Gastrocnemius medialis (tissue), 4 donors: ENCODE data around the gene CLMN. TPM values are rescaled to one million over a fixed set of nuclear protein-coding genes. Genes with fewer than 3 reads are reported as not detected.

ENCODE experiments used
- ATAC-seq, 2 donors: fragments of 150-250 bp; one replicate each; pipeline ENCODE4 v1.9.1; 2016
- DNase-seq, 2 donors: peaks; one replicate each; pipeline ENCODE4 v3.0.0-alpha.2; 2019
- H3K27ac ChIP-seq, 4 donors: fragments of 200-600 bp; sonication (generic); 1 replicate in 1 of 4; 2 replicates in 3 of 4; pipeline ENCODE4 v1.5.1; 2016 to 2018; ENCODE audit warnings: mild to moderate bottlenecking in 2 of 4, moderate library complexity in 1 of 4
- H3K27me3 ChIP-seq, 3 donors: fragments of 200-600 bp; sonication (generic) in 2 of 3; 1 replicate in 1 of 3; 2 replicates in 2 of 3; pipeline versions ENCODE4 v1.5.1 to v1.6.0; 2016 to 2019; ENCODE audit warnings: mild to moderate bottlenecking in 1 of 3, moderate library complexity in 1 of 3
- H3K36me3 ChIP-seq, 2 donors: fragments of 200-600 bp; sonication (generic) in 1 of 2; one replicate each; pipeline ENCODE4 v1.5.1; 2017 to 2018
- H3K4me1 ChIP-seq, 2 donors: fragments of 200-600 bp; sonication (generic) in 1 of 2; one replicate each; pipeline ENCODE4 v1.5.1; 2016 to 2017; ENCODE audit warnings: mild to moderate bottlenecking in 2 of 2
- H3K4me3 ChIP-seq, 4 donors: fragments of 200-600 bp; sonication (generic) in 3 of 4; 1 replicate in 1 of 4; 2 replicates in 3 of 4; pipeline ENCODE4 v1.5.1; 2016 to 2019; ENCODE audit warnings: mild to moderate bottlenecking in 2 of 4
- H3K9me3 ChIP-seq, 3 donors: fragments of 200-600 bp; sonication (generic) in 2 of 3; 1 replicate in 1 of 3; 2 replicates in 2 of 3; pipeline ENCODE4 v1.5.1; 2016 to 2019
- POLR2A ChIP-seq, 2 donors: fragments of 450-650 bp; IDR thresholded peaks; one replicate each; pipeline ENCODE4 v1.6.1; 2017; ENCODE audit warnings: antibody characterized with exemption in 2 of 2, mild to moderate bottlenecking in 2 of 2, moderate library complexity in 2 of 2
- in situ Hi-C, 4 donors: fragments of 200-750 bp; cut with MboI; loops; one replicate each; pipeline versions ENCODE4 v1.15.0 to v1.8.0; 2017; ENCODE audit warnings: low sequenced_read_pairs in 4 of 4
- intact Hi-C: fragments of 100-400 bp; cut with DNase I; formaldehyde crosslinking; loops from one replicate; pipeline ENCODE4 v1.15.1; 2023; ENCODE audit warnings: low total_unique reads
- total RNA-seq, 4 donors: library from RNA; depleted of rRNA; stranded (reverse); fragments of >200 nt; gene quantifications; one replicate each; pipeline versions ENCODE4 v1.1.0 to v1.2.3, GENCODE V29; 2016
- TF ChIP-seq, protein P1 (sequence below), 5 experiments: fragments of 450-650 bp in 3 of 5; fragments of 200-600 bp in 2 of 5; sonication (generic) in 2 of 5; IDR thresholded peaks in 4 of 5; conservative IDR thresholded peaks in 1 of 5; 1 replicate in 4 of 5; 2 replicates in 1 of 5; pipeline ENCODE4 v1.5.1; 2016 to 2019; ENCODE audit warnings: antibody characterized with exemption in 5 of 5, mild to moderate bottlenecking in 3 of 5, moderate library complexity in 3 of 5

The CLMN gene
- total RNA-seq, 4 donors from 2014 or later = 3.8 to 8.8 (median 5.8) TPM

DNA sequence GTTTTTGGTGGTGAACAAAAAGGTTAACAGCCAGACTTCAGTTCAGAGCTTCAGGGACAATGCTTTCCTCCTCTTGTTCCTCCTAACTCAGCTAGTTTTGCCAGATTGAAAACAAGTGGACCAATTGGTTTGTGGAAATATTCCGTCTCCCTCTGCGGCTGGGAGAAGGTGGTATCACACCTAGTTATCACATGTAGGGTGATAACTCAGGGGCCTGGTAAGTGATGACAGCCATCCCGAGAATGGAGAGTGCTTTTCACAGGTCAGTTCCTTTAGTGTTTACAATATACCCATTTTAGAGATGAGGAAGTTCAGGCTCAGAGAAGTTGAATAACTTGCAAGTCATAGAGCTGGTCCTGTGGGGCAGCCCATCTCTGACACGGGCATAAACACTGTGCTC, 101.7 kb downstream of the CLMN start:
- in situ Hi-C loops = no loop called here
- Histone ChIP-seq H3K4me3 (no peak overlapping the region), H3K27ac (peak overlapping the region in 1 of 4 donors; percentile 31), H3K4me1 (no peaks in the 10 kb centered on the region), H3K36me3 (no peaks in the 10 kb centered on the region), H3K9me3 (no peaks in the 10 kb centered on the region), H3K27me3 (no peaks in the 10 kb centered on the region)
- TF ChIP-seq, protein P1, sequence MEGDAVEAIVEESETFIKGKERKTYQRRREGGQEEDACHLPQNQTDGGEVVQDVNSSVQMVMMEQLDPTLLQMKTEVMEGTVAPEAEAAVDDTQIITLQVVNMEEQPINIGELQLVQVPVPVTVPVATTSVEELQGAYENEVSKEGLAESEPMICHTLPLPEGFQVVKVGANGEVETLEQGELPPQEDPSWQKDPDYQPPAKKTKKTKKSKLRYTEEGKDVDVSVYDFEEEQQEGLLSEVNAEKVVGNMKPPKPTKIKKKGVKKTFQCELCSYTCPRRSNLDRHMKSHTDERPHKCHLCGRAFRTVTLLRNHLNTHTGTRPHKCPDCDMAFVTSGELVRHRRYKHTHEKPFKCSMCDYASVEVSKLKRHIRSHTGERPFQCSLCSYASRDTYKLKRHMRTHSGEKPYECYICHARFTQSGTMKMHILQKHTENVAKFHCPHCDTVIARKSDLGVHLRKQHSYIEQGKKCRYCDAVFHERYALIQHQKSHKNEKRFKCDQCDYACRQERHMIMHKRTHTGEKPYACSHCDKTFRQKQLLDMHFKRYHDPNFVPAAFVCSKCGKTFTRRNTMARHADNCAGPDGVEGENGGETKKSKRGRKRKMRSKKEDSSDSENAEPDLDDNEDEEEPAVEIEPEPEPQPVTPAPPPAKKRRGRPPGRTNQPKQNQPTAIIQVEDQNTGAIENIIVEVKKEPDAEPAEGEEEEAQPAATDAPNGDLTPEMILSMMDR (IDR thresholded peaks at IDR 0.05 in 4 of 5, conservative IDR thresholded peaks at IDR 0.05 in 1 of 5) = no peak
- TF ChIP-seq POLR2A (IDR thresholded peaks at IDR 0.05) = no peak
- ATAC-seq (no peak), DNase-seq (no peak)
- intact Hi-C loops = no loop called here

DNA sequence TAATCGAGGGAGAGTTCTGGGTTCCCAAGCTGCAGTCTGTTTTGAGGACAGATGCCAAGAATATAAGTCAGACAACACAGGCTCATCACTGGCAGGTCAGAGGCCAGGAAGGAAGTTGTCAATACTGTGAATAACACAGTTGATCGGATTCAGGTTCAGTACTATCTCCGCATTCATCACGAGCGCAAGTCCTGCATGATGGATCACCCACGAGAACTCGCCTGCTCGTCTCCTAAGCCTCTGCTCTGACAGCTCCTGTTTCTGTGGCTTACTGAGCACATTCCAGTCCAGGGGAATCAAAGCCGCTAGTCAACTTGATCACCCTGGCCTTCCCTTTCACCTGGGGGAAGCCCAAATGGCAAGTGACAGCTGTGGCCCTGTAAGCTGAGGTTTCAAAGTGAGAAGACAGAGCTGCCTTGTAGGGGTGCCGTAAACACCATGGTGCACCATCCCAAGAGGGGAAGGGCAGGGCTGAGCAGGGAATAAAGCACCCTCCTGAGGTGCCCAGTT, 102.3 kb downstream of the CLMN start:
- H3K27me3 ChIP-seq = no peaks in the 10 kb centered on the region
- H3K9me3 ChIP-seq = no peaks in the 10 kb centered on the region
- peak overlapping the region in 1 of 4 donors; percentile 31 for H3K27ac ChIP-seq
- intact Hi-C loops = no loop called here
- DNase-seq (no peak), ATAC-seq (peak in 1 of 2 donors; percentile 52)
- no peaks in the 10 kb centered on the region for H3K36me3 ChIP-seq
- no peak for TF ChIP-seq POLR2A (IDR thresholded peaks at IDR 0.05)
- TF ChIP-seq, protein P1 (IDR thresholded peaks at IDR 0.05 in 4 of 5, conservative IDR thresholded peaks at IDR 0.05 in 1 of 5) = no peak
- H3K4me1 ChIP-seq = no peaks in the 10 kb centered on the region
- in situ Hi-C loops = no loop called here
- H3K4me3 ChIP-seq = no peak overlapping the region

DNA sequence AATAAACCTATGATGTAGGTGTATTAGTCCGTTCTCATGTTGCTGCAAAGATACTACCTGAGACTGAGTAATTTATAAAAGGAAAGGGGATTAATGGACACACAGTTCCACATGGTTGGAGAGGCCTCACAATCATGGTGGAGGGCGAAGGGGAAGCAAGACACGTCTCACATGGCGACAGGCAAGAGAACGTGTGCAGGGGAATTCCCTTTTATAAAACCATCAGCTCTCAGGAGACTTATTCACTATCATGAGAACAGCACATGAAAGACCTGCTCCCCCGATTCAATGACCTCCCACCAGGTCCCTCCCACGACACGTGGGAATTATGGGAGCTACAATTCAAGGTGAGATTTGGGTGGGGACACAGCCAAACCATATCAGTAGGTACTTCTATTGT, 103.7 kb downstream of the CLMN start:
- ATAC-seq = no peak
- in situ Hi-C loops (no loop called here), intact Hi-C loops (no loop called here)
- no peaks in the 10 kb centered on the region for H3K27me3 ChIP-seq
- TF ChIP-seq, protein P1 (IDR thresholded peaks at IDR 0.05 in 4 of 5, conservative IDR thresholded peaks at IDR 0.05 in 1 of 5) = no peak
- no peak for TF ChIP-seq POLR2A (IDR thresholded peaks at IDR 0.05)
- H3K27ac ChIP-seq = no peak overlapping the region
- H3K4me3 ChIP-seq = no peak overlapping the region
- no peaks in the 10 kb centered on the region for H3K36me3 ChIP-seq
- no peak for DNase-seq
- no peaks in the 10 kb centered on the region for H3K9me3 ChIP-seq
- no peaks in the 10 kb centered on the region for H3K4me1 ChIP-seq

DNA sequence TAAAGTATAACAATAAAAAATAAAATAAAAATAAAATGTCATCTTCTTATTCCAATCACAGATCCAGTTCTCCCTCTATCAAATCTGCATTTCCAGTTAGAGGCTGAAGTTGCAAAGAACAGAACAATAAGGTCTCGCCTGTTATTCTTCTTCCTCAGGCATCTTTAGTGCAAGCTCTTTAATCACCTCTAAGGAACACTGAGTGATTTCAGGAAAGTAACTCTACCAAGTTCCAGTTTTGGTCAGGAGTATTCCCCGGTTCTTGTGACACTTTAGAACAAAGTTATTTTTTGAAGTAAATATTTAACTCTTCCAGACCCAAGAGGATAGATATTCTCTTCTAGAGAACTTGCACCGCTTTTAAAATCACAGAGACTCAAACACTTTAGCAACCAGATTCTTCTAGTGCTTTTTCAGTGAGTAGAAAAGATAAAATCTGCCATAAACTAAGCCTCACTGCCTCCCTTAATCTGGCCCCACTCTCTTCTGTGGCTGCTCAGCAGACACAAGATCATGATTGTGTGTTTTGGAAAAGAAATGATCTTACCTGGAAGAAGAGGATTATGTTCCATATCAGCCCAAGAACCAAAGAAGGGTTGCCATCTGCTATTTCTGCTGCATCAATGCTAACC, 104.5 kb downstream of the CLMN start:
- Histone ChIP-seq H3K4me1 (no peaks in the 10 kb centered on the region), H3K27ac (no peak overlapping the region), H3K27me3 (no peaks in the 10 kb centered on the region), H3K4me3 (no peak overlapping the region), H3K9me3 (no peaks in the 10 kb centered on the region), H3K36me3 (no peaks in the 10 kb centered on the region)
- DNase-seq (no peak), ATAC-seq (no peak)
- intact Hi-C loops = no loop called here
- TF ChIP-seq, protein P1 (IDR thresholded peaks at IDR 0.05 in 4 of 5, conservative IDR thresholded peaks at IDR 0.05 in 1 of 5) = no peak
- no peak for TF ChIP-seq POLR2A (IDR thresholded peaks at IDR 0.05)
- in situ Hi-C loops = no loop called here

DNA sequence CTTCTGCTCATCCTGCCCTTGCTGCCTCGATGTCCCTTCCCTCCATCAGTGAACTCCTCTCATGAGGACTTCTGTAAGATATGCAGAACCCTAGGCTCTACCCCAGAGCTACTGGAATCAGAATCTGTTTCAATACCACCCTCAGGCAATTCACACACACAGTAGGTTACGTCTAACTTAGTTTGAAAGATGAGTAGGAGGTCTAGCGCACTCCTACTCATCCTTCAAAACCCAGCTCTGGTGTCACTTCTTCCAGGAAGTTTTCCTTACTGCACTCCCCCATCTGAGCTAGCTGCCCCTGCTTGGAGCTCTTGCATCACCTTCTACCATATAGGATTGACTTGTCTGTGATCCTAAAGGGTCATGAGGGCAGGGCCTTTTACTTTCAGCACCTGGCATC, 105.9 kb downstream of the CLMN start:
- Histone ChIP-seq H3K36me3 (no peaks in the 10 kb centered on the region), H3K27ac (no peak overlapping the region), H3K4me1 (no peaks in the 10 kb centered on the region), H3K27me3 (no peaks in the 10 kb centered on the region), H3K9me3 (no peaks in the 10 kb centered on the region), H3K4me3 (no peak overlapping the region)
- DNase-seq = no peak
- TF ChIP-seq, protein P1 (IDR thresholded peaks at IDR 0.05 in 4 of 5, conservative IDR thresholded peaks at IDR 0.05 in 1 of 5) = no peak
- TF ChIP-seq POLR2A (IDR thresholded peaks at IDR 0.05) = no peak
- intact Hi-C loops (no loop called here), in situ Hi-C loops (no loop called here)
- no peak for ATAC-seq
